K562 (cell line): ENCODE measurements around the gene MEGF9. TPM values are rescaled to one million over a fixed set of nuclear protein-coding genes. Genes with fewer than 3 reads are reported as not detected.

Experiments
- CBX8 ChIP-seq: fragments of 200-600 bp; sonication (generic); IDR thresholded peaks from 2 replicates; pipeline ENCODE4 v1.6.1; 2012; ENCODE audit warnings: borderline replicate concordance, mixed run types, low read depth, mild to moderate bottlenecking, moderate library complexity, mixed read lengths, low read length, control low read depth, inconsistent platforms; ENCODE audit not compliant: poor library complexity, severe bottlenecking; ENCODE audit errors: extremely low read depth
- CHD1 ChIP-seq: fragments of 200-600 bp; sonication (generic); IDR thresholded peaks from one replicate; pipeline ENCODE4 v1.6.1; 2012; ENCODE audit warnings: mild to moderate bottlenecking, moderate library complexity, low read length, inconsistent platforms
- ESRRA ChIP-seq: fragments of 450-650 bp; IDR thresholded peaks from 2 replicates; pipeline ENCODE4 v1.6.1; 2014; ENCODE audit warnings: low read depth, mild to moderate bottlenecking, moderate library complexity, borderline replicate concordance
- HDAC1 ChIP-seq, 2 experiments: fragments of 450-650 bp; IDR thresholded peaks; 2 replicates each; pipeline ENCODE4 v1.6.1; 2016 to 2017; ENCODE audit warnings: inconsistent platforms in 1 of 2, mild to moderate bottlenecking in 1 of 2, moderate library complexity in 1 of 2
- HMGXB4 ChIP-seq: sonication (generic); formaldehyde crosslinking; IDR thresholded peaks from 2 replicates; pipeline ENCODE4 v1.8.1; 2023; ENCODE audit warnings: mild to moderate bottlenecking, missing genetic modification reagents
- KAT7 ChIP-seq: sonication (generic); formaldehyde crosslinking; IDR thresholded peaks from 2 replicates; pipeline ENCODE4 v1.8.0; 2022; ENCODE audit warnings: missing genetic modification reagents, mild to moderate bottlenecking, borderline replicate concordance
- KDM1A ChIP-seq, 2 experiments: fragments of 450-650 bp; IDR thresholded peaks; 2 replicates each; pipeline ENCODE4 v1.6.1; 2016; ENCODE audit warnings: mild to moderate bottlenecking in 2 of 2
- MAFK ChIP-seq: IDR thresholded peaks from 2 replicates; pipeline ENCODE4 v1.6.1; 2011; ENCODE audit warnings: low read length, improper control_type of control experiment
- MAZ ChIP-seq, 2 experiments: fragments of 450-650 bp in 1 of 2; sonication (generic) in 1 of 2; formaldehyde crosslinking; IDR thresholded peaks in 1 of 2; conservative IDR thresholded peaks in 1 of 2; 2 replicates each; pipeline versions ENCODE4 v1.4.0 to v1.5.0; 2020; ENCODE audit warnings: mild to moderate bottlenecking in 1 of 2, missing genetic modification reagents in 1 of 2
- MYC ChIP-seq, 2 experiments: fragments of 250-450 bp in 1 of 2; sonication (Bioruptor Pico) in 1 of 2; IDR thresholded peaks; 2 replicates each; pipeline versions ENCODE4 v1.5.1 to v1.6.1; 2012 to 2021; ENCODE audit warnings: low read depth in 2 of 2, borderline replicate concordance in 1 of 2, improper control_type of control experiment in 1 of 2, low read length in 1 of 2, mild to moderate bottlenecking in 1 of 2, moderate library complexity in 1 of 2
- NKRF ChIP-seq: fragments of 450-650 bp; IDR thresholded peaks from 2 replicates; pipeline ENCODE4 v1.6.1; 2016; ENCODE audit warnings: borderline replicate concordance
- PHF8 ChIP-seq: fragments of 200-600 bp; sonication (generic); IDR thresholded peaks from 2 replicates; pipeline ENCODE4 v1.6.1; 2012; ENCODE audit warnings: mixed run types, mild to moderate bottlenecking, inconsistent platforms, low read length, moderate library complexity, borderline replicate concordance
- RBFOX2 ChIP-seq: fragments of 200-400 bp; formaldehyde crosslinking; IDR thresholded peaks from 2 replicates; pipeline ENCODE4 v1.6.1; 2017; ENCODE audit warnings: low read depth, mild to moderate bottlenecking, low read length, moderate library complexity
- RBM14 ChIP-seq: fragments of 200-400 bp; formaldehyde crosslinking; IDR thresholded peaks from 2 replicates; pipeline ENCODE4 v1.6.1; 2018; ENCODE audit warnings: low read depth, mild to moderate bottlenecking, low read length, moderate library complexity, borderline replicate concordance; ENCODE audit not compliant: insufficient read depth
- TAF1 ChIP-seq: IDR thresholded peaks from 2 replicates; pipeline ENCODE4 v1.6.1; 2011; ENCODE audit warnings: mild to moderate bottlenecking, low read length, moderate library complexity; ENCODE audit not compliant: insufficient read depth, control insufficient read depth, severe bottlenecking; ENCODE audit errors: extremely low read depth
- XRCC4 ChIP-seq: IDR thresholded peaks from one replicate; pipeline ENCODE4 v1.6.1; 2011; ENCODE audit not compliant: insufficient read depth, insufficient read length; ENCODE audit errors: extremely low read depth
- ZNF24 ChIP-seq: fragments of 450-650 bp; IDR thresholded peaks from 2 replicates; pipeline ENCODE4 v1.6.1; 2016
- ZNF512 ChIP-seq: IDR thresholded peaks from 2 replicates; pipeline ENCODE4 v1.6.1; 2016; ENCODE audit warnings: missing genetic modification characterization, missing compliant biosample characterization
- ZNF766 ChIP-seq: fragments of 200-800 bp; sonication (Bioruptor generic); conservative IDR thresholded peaks from 2 replicates; pipeline ENCODE4 v1.6.1; 2016; ENCODE audit warnings: missing genetic modification characterization, missing compliant biosample characterization
- polyA plus RNA-seq, 8 experiments: library from polyadenylated mRNA; depleted of rRNA in 4 of 8; stranded (reverse) in 5 of 8; unstranded in 3 of 8; fragments of >200 nt; fragmentation: Nextera tagmentation in 2 of 8; fragmentation: Illumina TruSeq in 1 of 8; extraction: Ambion mirVana in 2 of 8; extraction: Trizol in 1 of 8; gene quantifications; 2 replicates each; pipeline versions ENCODE4 v1.2.1 to v1.2.3, GENCODE V29; 2011 to 2014; ENCODE audit warnings: inconsistent platforms in 1 of 8, missing spikeins in 1 of 8
- total RNA-seq, 7 experiments: library from RNA; depleted of rRNA in 6 of 7; stranded (reverse); fragments of >200 nt in 6 of 7; fragmentation: Illumina TruSeq in 2 of 7; extraction: Trizol in 2 of 7; gene quantifications; 2 replicates each; pipeline versions ENCODE4 v1.2.1 to v1.2.3, GENCODE V29; 2011 to 2021; ENCODE audit warnings: low replicate concordance in 1 of 7

Gene MEGF9
- total and polyA plus RNA-seq, 9 of the 15 experiments (the other 6 are each of a cell fraction or from before 2014, with no cell fraction given) = 2.1 to 6.2 (median 3.8) TPM

GRCh38 chr9:120579139-120580050, 134.9 kb downstream of the MEGF9 start (continued):
- TF ChIP-seq RBFOX2 (no peak), KDM1A (IDR thresholded peaks at IDR 0.05) (peak; percentile 68 to 73), MAZ (CRISPR knock-in tag; conservative IDR thresholded peaks at IDR 0.05 in 1 of 2, IDR thresholded peaks at IDR 0.05 in 1 of 2) (peak in 1 of 2 experiments; percentile 42; a peak in 1 of 4 replicates), CBX8 (no peak), ZNF24 (peak; percentile 41; the same call in 1 of the 2 replicates), ESRRA (peak; percentile 97), ZNF512 (no peak), NKRF (0 out of 2 replicates have a peak, but pooled peaks have one; percentile 55), XRCC4 (no peak), RBM14 (0 out of 2 replicates have a peak, but pooled peaks have one; percentile 33), ZNF766 (CRISPR knock-in tag) (0 out of 2 replicates have a peak, but pooled peaks have one; percentile 21), MAFK (no peak), PHF8 (peak; percentile 71), HMGXB4 (no peak), HDAC1 (IDR thresholded peaks at IDR 0.05) (peak in 1 of 2 experiments; percentile 50; a peak in 2 of 4 replicates), KAT7 (CRISPR knock-in tag) (no peak), CHD1 (peak; percentile 70), TAF1 (no peak), MYC (IDR thresholded peaks at IDR 0.05; ENCODE audit: low read depth, low read length) (peak; percentile 10; the same call in 1 of the 2 replicates), MYC (CRISPR knock-in tag; IDR thresholded peaks at IDR 0.05; ENCODE audit: borderline replicate concordance, low read depth) (no peak)
